Transverse colon (tissue), 3 donors: ENCODE data around the gene KATNB1.
"Not testable (repeated sequence)": the region's sequence is repeated elsewhere in the genome, so short reads cannot be mapped to it uniquely, and the experiment has no call there.

Experiments used
- EP300 ChIP-seq: sonication (generic); formaldehyde crosslinking; IDR thresholded peaks from one replicate; pipeline ENCODE4 v1.6.1; 2017; ENCODE audit warnings: antibody characterized with exemption, low read depth
- POLR2A ChIP-seq: fragments of 450-650 bp; IDR thresholded peaks from one replicate; pipeline ENCODE4 v1.6.1; 2016; ENCODE audit warnings: antibody characterized with exemption, mild to moderate bottlenecking, moderate library complexity
- TF ChIP-seq, protein P1 (sequence below), 5 experiments: fragments of 200-600 bp in 3 of 5; fragments of 450-650 bp in 2 of 5; sonication (generic) in 3 of 5; IDR thresholded peaks; 1 replicate in 2 of 5; 2 replicates in 3 of 5; pipeline ENCODE4 v1.5.1; 2016 to 2017; ENCODE audit warnings: antibody characterized with exemption in 5 of 5, inconsistent platforms in 3 of 5, mild to moderate bottlenecking in 2 of 5, moderate library complexity in 1 of 5

- TF ChIP-seq, protein P1, sequence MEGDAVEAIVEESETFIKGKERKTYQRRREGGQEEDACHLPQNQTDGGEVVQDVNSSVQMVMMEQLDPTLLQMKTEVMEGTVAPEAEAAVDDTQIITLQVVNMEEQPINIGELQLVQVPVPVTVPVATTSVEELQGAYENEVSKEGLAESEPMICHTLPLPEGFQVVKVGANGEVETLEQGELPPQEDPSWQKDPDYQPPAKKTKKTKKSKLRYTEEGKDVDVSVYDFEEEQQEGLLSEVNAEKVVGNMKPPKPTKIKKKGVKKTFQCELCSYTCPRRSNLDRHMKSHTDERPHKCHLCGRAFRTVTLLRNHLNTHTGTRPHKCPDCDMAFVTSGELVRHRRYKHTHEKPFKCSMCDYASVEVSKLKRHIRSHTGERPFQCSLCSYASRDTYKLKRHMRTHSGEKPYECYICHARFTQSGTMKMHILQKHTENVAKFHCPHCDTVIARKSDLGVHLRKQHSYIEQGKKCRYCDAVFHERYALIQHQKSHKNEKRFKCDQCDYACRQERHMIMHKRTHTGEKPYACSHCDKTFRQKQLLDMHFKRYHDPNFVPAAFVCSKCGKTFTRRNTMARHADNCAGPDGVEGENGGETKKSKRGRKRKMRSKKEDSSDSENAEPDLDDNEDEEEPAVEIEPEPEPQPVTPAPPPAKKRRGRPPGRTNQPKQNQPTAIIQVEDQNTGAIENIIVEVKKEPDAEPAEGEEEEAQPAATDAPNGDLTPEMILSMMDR (IDR thresholded peaks at IDR 0.05): not testable (repeated sequence)
- not testable (repeated sequence) for TF ChIP-seq POLR2A, EP300
Observed at GRCh38 chr16:57796014-57796413, 60.4 kb downstream of the KATNB1 start.
